ENCODE results near the gene KIAA1958.

Gene KIAA1958

DNA sequence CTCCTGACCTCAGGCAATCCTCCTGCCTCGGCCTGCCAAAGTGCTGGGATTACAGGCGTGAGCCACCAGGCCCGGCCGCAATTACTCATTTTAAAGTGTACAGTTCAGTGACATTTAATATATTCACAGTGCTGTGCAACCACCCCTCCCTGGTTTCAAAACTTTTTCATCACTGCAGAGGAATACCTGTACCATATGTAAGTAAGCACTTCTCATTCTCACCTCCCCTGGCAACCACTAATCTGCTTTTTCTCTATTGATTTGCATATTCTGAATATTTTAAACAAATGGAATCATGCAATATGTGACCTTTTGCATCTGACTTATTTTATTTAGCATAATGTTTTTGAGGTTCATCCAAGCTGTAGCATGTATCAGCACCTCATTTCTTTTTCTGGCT, 21.3 kb upstream of the KIAA1958 start:
- Histone ChIP-seq H3K23ac (ENCODE audit: low read length in 2 of 2) (no peak overlapping the region), H2BK12ac (ENCODE audit: low read length in 2 of 2) (no peak overlapping the region), H3K4me1 (ENCODE audit: control insufficient read depth, insufficient read depth, low read depth, low read length) (no peaks in the 10 kb centered on the region), H2AFZ (ENCODE audit: low read depth, low read length) (no peak overlapping the region), H3K4ac (ENCODE audit: low read depth in 1 of 2, low read length in 2 of 2) (no peak overlapping the region), H2BK120ac (ENCODE audit: low read depth, low read length) (no peak overlapping the region), H3K14ac (ENCODE audit: low read length in 2 of 2) (no peak overlapping the region), H3K27ac (ENCODE audit: low read length, poor library complexity, severe bottlenecking) (no peak overlapping the region), H3K27me3 (ENCODE audit: control insufficient read depth in 1 of 2, insufficient read depth in 1 of 2, low read length in 2 of 2) (no peaks in the 10 kb centered on the region), H3K4me3 (ENCODE audit: insufficient read depth in 1 of 2, low read depth in 1 of 2, low read length in 2 of 2) (no peak overlapping the region), H3K36me3 (ENCODE audit: control insufficient read depth in 1 of 2, insufficient read depth in 2 of 2, low read depth in 1 of 2, low read length in 2 of 2) (peaks cover 4 to 72% of the 10 kb centered on the region in 2 experiments), H4K8ac (ENCODE audit: low read length) (no peak overlapping the region), H3K79me1 (replicated peaks; ENCODE audit: low read length, poor library complexity, severe bottlenecking) (peaks cover 3% of the 10 kb centered on the region), H3K18ac (ENCODE audit: low read depth in 1 of 2, low read length in 2 of 2) (no peak overlapping the region), H2BK15ac (ENCODE audit: low read depth, poor library complexity, severe bottlenecking) (no peak overlapping the region), H3K9ac (ENCODE audit: low read length) (no peak overlapping the region), H2BK5ac (ENCODE audit: low read depth, low read length, poor library complexity, severe bottlenecking) (no peak overlapping the region), H2AK5ac (ENCODE audit: low read length, severe bottlenecking) (no peak overlapping the region), H3K9me3 (ENCODE audit: control insufficient read depth, low read length) (no peaks in the 10 kb centered on the region), H4K91ac (ENCODE audit: low read length) (no peak overlapping the region), H3K4me2 (ENCODE audit: low read length, poor library complexity, severe bottlenecking) (no peak overlapping the region)
- WGBS = 95% methylated on average over 4 of the region's 4 CpGs
- no peak for DNase-seq

DNA sequence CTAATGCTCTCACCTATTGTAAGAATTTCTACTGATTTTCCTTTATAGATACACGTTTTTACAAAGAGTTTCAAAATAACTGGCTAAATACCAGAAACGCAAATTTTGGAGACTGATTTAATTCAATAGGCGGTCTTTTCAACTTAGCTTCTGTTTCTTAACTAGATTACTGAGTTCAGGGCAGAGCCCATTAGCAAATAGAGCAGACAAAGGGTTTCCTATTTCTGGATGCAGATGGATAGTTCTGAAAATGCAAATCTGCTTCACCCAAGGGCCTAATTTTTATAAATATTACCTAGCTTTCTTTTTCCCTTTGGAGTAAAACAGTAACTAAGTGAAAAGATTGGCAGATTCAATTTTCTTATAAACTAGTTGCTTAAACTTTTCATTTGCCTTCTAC, 13.6 kb upstream of the KIAA1958 start:
- H3K9ac ChIP-seq (ENCODE audit: low read length) = no peak overlapping the region
- H2BK15ac ChIP-seq (ENCODE audit: low read depth, poor library complexity, severe bottlenecking) = no peak overlapping the region
- 95% methylated on average over 3 of the region's 3 CpGs for WGBS
- no peak overlapping the region for H3K18ac ChIP-seq (ENCODE audit: low read depth in 1 of 2, low read length in 2 of 2)
- no peaks in the 10 kb centered on the region for H3K27me3 ChIP-seq (ENCODE audit: control insufficient read depth in 1 of 2, insufficient read depth in 1 of 2, low read length in 2 of 2)
- no peak overlapping the region for H4K8ac ChIP-seq (ENCODE audit: low read length)
- H3K4me2 ChIP-seq (ENCODE audit: low read length, poor library complexity, severe bottlenecking) = no peak overlapping the region
- no peak overlapping the region for H3K4ac ChIP-seq (ENCODE audit: low read depth in 1 of 2, low read length in 2 of 2)
- H4K91ac ChIP-seq (ENCODE audit: low read length) = no peak overlapping the region
- no peak overlapping the region for H3K14ac ChIP-seq (ENCODE audit: low read length in 2 of 2)
- no peak overlapping the region for H3K4me3 ChIP-seq (ENCODE audit: insufficient read depth in 1 of 2, low read depth in 1 of 2, low read length in 2 of 2)
- no peak for DNase-seq
- H3K27ac ChIP-seq (ENCODE audit: low read length, poor library complexity, severe bottlenecking) = no peak overlapping the region
- H3K4me1 ChIP-seq (ENCODE audit: control insufficient read depth, insufficient read depth, low read depth, low read length) = no peaks in the 10 kb centered on the region
- peaks cover 1% of the 10 kb centered on the region for H3K79me1 ChIP-seq (replicated peaks; ENCODE audit: low read length, poor library complexity, severe bottlenecking)
- no peak overlapping the region for H2BK12ac ChIP-seq (ENCODE audit: low read length in 2 of 2)
- H2AFZ ChIP-seq (ENCODE audit: low read depth, low read length) = no peak overlapping the region
- H3K9me3 ChIP-seq (ENCODE audit: control insufficient read depth, low read length) = peaks cover 11% of the 10 kb centered on the region
- no peak overlapping the region for H2BK5ac ChIP-seq (ENCODE audit: low read depth, low read length, poor library complexity, severe bottlenecking)
- H2AK5ac ChIP-seq (ENCODE audit: low read length, severe bottlenecking) = no peak overlapping the region
- no peak overlapping the region for H2BK120ac ChIP-seq (ENCODE audit: low read depth, low read length)
- peaks cover 14 to 49% of the 10 kb centered on the region in 2 experiments for H3K36me3 ChIP-seq (ENCODE audit: control insufficient read depth in 1 of 2, insufficient read depth in 2 of 2, low read depth in 1 of 2, low read length in 2 of 2)
- no peak overlapping the region for H3K23ac ChIP-seq (ENCODE audit: low read length in 2 of 2)

DNA sequence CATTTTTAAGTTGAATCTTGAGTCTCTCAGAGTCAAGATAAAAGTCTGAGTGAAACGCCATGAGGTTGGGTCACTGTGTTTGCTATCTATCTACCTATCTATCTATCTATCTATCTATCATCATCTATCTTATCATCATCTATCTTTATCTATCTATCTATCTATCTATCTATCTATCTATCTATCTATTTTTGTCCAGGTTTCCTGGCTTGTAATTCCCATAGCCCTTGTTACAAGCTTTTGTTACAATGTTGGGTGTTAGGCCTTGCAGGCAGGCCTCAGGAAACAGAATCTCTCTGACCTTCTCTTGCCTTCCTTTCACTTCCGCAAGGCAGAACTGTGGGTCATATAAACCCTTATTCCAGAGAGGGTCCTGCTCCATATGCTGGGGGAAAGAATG, 12.6 kb upstream of the KIAA1958 start:
- Histone ChIP-seq H3K18ac (ENCODE audit: low read depth in 1 of 2, low read length in 2 of 2) (no peak overlapping the region), H2BK12ac (ENCODE audit: low read length in 2 of 2) (no peak overlapping the region), H3K79me1 (replicated peaks; ENCODE audit: low read length, poor library complexity, severe bottlenecking) (peaks cover 1% of the 10 kb centered on the region), H4K8ac (ENCODE audit: low read length) (no peak overlapping the region), H3K9ac (ENCODE audit: low read length) (no peak overlapping the region), H2BK15ac (ENCODE audit: low read depth, poor library complexity, severe bottlenecking) (no peak overlapping the region), H3K14ac (ENCODE audit: low read length in 2 of 2) (no peak overlapping the region), H3K36me3 (ENCODE audit: control insufficient read depth in 1 of 2, insufficient read depth in 2 of 2, low read depth in 1 of 2, low read length in 2 of 2) (peaks cover 14 to 46% of the 10 kb centered on the region in 2 experiments), H2BK120ac (ENCODE audit: low read depth, low read length) (no peak overlapping the region), H2AK5ac (ENCODE audit: low read length, severe bottlenecking) (no peak overlapping the region), H3K4me2 (ENCODE audit: low read length, poor library complexity, severe bottlenecking) (no peak overlapping the region), H2AFZ (ENCODE audit: low read depth, low read length) (no peak overlapping the region), H3K27me3 (ENCODE audit: control insufficient read depth in 1 of 2, insufficient read depth in 1 of 2, low read length in 2 of 2) (no peaks in the 10 kb centered on the region), H3K4ac (ENCODE audit: low read depth in 1 of 2, low read length in 2 of 2) (no peak overlapping the region), H3K27ac (ENCODE audit: low read length, poor library complexity, severe bottlenecking) (no peak overlapping the region), H3K9me3 (ENCODE audit: control insufficient read depth, low read length) (peaks cover 11% of the 10 kb centered on the region), H3K4me3 (ENCODE audit: insufficient read depth in 1 of 2, low read depth in 1 of 2, low read length in 2 of 2) (no peak overlapping the region), H3K4me1 (ENCODE audit: control insufficient read depth, insufficient read depth, low read depth, low read length) (no peaks in the 10 kb centered on the region), H2BK5ac (ENCODE audit: low read depth, low read length, poor library complexity, severe bottlenecking) (no peak overlapping the region), H3K23ac (ENCODE audit: low read length in 2 of 2) (no peak overlapping the region), H4K91ac (ENCODE audit: low read length) (no peak overlapping the region)
- 100% methylated on average over 2 of the region's 2 CpGs for WGBS
- no peak for DNase-seq

DNA sequence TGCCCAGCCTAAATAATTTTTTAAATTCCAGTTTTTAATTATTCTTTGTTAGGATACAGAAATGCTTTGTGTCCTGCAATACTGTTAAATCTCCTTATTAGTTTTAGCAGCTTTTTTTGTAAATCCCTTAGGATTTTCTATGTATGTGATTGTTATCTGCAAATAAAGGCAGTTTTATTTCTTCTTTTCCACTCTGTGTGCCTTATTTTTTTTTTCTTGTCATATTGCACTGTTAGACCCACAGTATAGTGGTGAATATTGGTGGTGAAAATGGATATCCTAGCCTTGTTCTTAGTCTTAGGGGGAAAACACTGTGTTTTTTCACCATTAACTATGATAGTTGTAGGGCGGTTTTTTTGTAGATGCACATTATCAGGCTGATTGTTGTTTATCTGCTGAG, 11.3 kb upstream of the KIAA1958 start:
- peaks cover 14 to 40% of the 10 kb centered on the region in 2 experiments for H3K36me3 ChIP-seq (ENCODE audit: control insufficient read depth in 1 of 2, insufficient read depth in 2 of 2, low read depth in 1 of 2, low read length in 2 of 2)
- no peak overlapping the region for H3K4me2 ChIP-seq (ENCODE audit: low read length, poor library complexity, severe bottlenecking)
- peaks cover 1% of the 10 kb centered on the region for H3K79me1 ChIP-seq (replicated peaks; ENCODE audit: low read length, poor library complexity, severe bottlenecking)
- no peak overlapping the region for H2AFZ ChIP-seq (ENCODE audit: low read depth, low read length)
- no peaks in the 10 kb centered on the region for H3K27me3 ChIP-seq (ENCODE audit: control insufficient read depth in 1 of 2, insufficient read depth in 1 of 2, low read length in 2 of 2)
- H3K9ac ChIP-seq (ENCODE audit: low read length) = no peak overlapping the region
- no peak overlapping the region for H2AK5ac ChIP-seq (ENCODE audit: low read length, severe bottlenecking)
- H3K4me3 ChIP-seq (ENCODE audit: insufficient read depth in 1 of 2, low read depth in 1 of 2, low read length in 2 of 2) = no peak overlapping the region
- H3K4ac ChIP-seq (ENCODE audit: low read depth in 1 of 2, low read length in 2 of 2) = no peak overlapping the region
- no peak overlapping the region for H3K27ac ChIP-seq (ENCODE audit: low read length, poor library complexity, severe bottlenecking)
- H2BK5ac ChIP-seq (ENCODE audit: low read depth, low read length, poor library complexity, severe bottlenecking) = no peak overlapping the region
- no peak for DNase-seq
- no peak overlapping the region for H2BK12ac ChIP-seq (ENCODE audit: low read length in 2 of 2)
- H3K18ac ChIP-seq (ENCODE audit: low read depth in 1 of 2, low read length in 2 of 2) = no peak overlapping the region
- H2BK120ac ChIP-seq (ENCODE audit: low read depth, low read length) = no peak overlapping the region
- H4K8ac ChIP-seq (ENCODE audit: low read length) = no peak overlapping the region
- H3K4me1 ChIP-seq (ENCODE audit: control insufficient read depth, insufficient read depth, low read depth, low read length) = no peaks in the 10 kb centered on the region
- no CpG with 5 or more reads among the region's 1 CpG for WGBS
- no peak overlapping the region for H4K91ac ChIP-seq (ENCODE audit: low read length)
- no peak overlapping the region for H3K14ac ChIP-seq (ENCODE audit: low read length in 2 of 2)
- peaks cover 11% of the 10 kb centered on the region for H3K9me3 ChIP-seq (ENCODE audit: control insufficient read depth, low read length)
- no peak overlapping the region for H2BK15ac ChIP-seq (ENCODE audit: low read depth, poor library complexity, severe bottlenecking)
- no peak overlapping the region for H3K23ac ChIP-seq (ENCODE audit: low read length in 2 of 2)

All from mesenchymal stem cell (in vitro differentiated cells and primary cell).